Measurements from ENCODE around the gene MYMX. TPM values are rescaled to one million over a fixed set of nuclear protein-coding genes. Genes with fewer than 3 reads are reported as not detected.

Gene MYMX
- total RNA-seq, 2 experiments from 2014 or later: not detected

DNA sequence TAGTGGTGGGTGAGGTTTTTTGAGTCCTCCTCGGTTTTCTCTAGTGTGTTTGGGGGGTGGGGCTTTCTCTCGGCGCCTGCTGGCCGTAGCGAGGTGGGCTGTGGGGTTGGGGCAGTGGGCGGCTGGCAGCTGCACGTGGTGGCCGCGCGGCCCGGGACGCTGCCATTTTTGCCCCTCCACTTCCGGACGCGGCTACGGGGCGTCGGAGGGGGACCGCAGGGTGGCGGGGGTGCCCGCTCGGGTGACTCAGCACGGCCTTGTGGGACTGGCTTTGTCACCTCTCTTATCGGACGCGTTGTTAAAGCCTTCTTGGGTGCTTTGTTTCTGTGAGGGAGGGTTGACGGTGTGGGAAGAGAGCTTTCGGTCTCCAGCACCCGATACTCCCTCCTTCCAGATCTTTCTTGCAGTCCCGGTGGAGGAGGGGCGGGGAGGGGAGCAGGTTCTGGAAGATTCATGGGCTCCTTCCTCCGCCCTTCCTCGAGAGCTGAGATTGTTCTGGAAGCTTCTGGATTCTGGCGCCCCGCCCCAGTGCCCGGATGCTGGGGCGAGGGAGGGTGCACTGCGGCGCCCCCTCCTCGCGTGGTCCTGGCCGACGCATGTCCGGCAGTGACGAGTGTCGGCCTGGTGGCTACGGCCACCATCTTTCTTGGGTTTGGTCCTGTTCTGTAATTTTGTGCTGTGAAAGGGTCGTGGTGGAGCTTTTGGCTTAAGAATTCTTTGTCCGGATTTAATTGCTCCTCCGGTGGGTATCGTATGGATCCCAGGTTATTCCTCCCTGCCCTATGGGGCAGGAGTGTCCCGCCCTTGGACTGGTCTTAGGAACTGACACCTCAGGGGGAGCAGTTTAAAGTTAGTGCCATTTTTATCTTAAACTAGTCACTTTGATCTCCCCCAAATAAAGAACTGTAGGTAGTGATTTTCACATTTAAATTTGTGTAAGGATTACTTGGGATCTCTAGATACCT, 30.9 kb downstream of the MYMX start:
- peaks cover 53% of the 10 kb centered on the region for H3K4me1 Mint-ChIP-seq (ENCODE audit: low read depth)
- H3K9me3 Mint-ChIP-seq: no peaks in the 10 kb centered on the region
- H3K9me3 ChIP-seq (ENCODE audit: control insufficient read depth in 1 of 2, insufficient read depth in 1 of 2, low read length in 2 of 2): no peaks in the 10 kb centered on the region
- H3K4me3 ChIP-seq (ENCODE audit: low read length): peak overlapping the region; percentile 70
- peak overlapping the region; percentile 96 for H3K4me3 Mint-ChIP-seq
- H3K36me3 ChIP-seq (ENCODE audit: insufficient read depth, low read length): peaks cover 44% of the 10 kb centered on the region
- POLR2A ChIA-PET: interaction anchor here (0.8 to 4.6 kb wide), 22 partner anchors 8 to 1521 kb away, joined by 3 to 135 read pairs (median 6); partner anchors contain the start of genes AARS2, CDC5L, GTPBP2 and PEX6
- H3K27me3 Mint-ChIP-seq: peaks cover 5% of the 10 kb centered on the region
- peaks cover 66% of the 10 kb centered on the region for H3K36me3 Mint-ChIP-seq (ENCODE audit: low read depth)
- peak overlapping the region; percentile 93 for H3K27ac Mint-ChIP-seq
- ATAC-seq (ENCODE audit: poor library complexity): peak; percentile 55
- intact Hi-C loops (cut with DNase I, micrococcal nuclease): loop anchor here (1.0 to 2.0 kb wide), 3 partner anchors 10 to 18 kb away; partner anchors contain the start of genes NFKBIE (in 2 of the 2) and SLC35B2 (in 1 of the 2)
- peak overlapping the region; percentile 92 to 98 for H3K27ac ChIP-seq (ENCODE audit: low read depth in 1 of 2, low read length in 2 of 2)
- DNase-seq: peak; percentile 75 to 93 (median 86)
- CTCF ChIA-PET: interaction anchor here (0.6 to 4.1 kb wide), 7 partner anchors 9 to 1137 kb away, joined by 3 to 13 read pairs (median 6); partner anchors contain the start of genes AARS2, NFKBIE, SLC29A1 and SLC35B2
- TF ChIP-seq, protein P1, sequence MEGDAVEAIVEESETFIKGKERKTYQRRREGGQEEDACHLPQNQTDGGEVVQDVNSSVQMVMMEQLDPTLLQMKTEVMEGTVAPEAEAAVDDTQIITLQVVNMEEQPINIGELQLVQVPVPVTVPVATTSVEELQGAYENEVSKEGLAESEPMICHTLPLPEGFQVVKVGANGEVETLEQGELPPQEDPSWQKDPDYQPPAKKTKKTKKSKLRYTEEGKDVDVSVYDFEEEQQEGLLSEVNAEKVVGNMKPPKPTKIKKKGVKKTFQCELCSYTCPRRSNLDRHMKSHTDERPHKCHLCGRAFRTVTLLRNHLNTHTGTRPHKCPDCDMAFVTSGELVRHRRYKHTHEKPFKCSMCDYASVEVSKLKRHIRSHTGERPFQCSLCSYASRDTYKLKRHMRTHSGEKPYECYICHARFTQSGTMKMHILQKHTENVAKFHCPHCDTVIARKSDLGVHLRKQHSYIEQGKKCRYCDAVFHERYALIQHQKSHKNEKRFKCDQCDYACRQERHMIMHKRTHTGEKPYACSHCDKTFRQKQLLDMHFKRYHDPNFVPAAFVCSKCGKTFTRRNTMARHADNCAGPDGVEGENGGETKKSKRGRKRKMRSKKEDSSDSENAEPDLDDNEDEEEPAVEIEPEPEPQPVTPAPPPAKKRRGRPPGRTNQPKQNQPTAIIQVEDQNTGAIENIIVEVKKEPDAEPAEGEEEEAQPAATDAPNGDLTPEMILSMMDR (IDR thresholded peaks at IDR 0.05): no peak
- H3K4me1 ChIP-seq (ENCODE audit: insufficient read depth, low read length): peaks cover 37% of the 10 kb centered on the region
- H3K27me3 ChIP-seq (ENCODE audit: control insufficient read depth in 1 of 2, insufficient read depth in 2 of 2, low read length in 2 of 2): no peaks in the 10 kb centered on the region

DNA sequence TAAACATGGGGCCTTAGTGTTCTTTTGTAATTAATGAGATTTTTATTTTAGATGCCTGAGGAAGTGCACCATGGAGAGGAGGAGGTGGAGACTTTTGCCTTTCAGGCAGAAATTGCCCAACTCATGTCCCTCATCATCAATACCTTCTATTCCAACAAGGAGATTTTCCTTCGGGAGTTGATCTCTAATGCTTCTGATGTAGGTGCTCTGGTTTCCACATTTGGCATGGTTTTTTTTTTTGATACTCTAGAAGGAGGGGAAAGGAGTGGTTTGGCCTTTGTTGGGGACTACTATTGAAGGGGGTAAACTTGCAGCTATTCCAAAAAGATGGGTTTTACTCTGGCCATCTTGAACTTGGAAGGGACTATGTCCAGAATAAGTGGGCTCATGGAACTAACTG, 31.9 kb downstream of the MYMX start:
- ChIA-PET POLR2A (interaction anchor here (2.3 to 4.6 kb wide), 4 partner anchors 7 to 64 kb away, joined by 9 to 135 read pairs (median 26); partner anchors contain the start of genes AARS2 and SLC35B2), CTCF (interaction anchor here (0.6 to 4.1 kb wide), 4 partner anchors 11 to 1136 kb away, joined by 3 to 13 read pairs (median 6); partner anchors contain the start of genes NFKBIE and SLC29A1)
- peak overlapping the region; percentile 93 for H3K27ac Mint-ChIP-seq
- intact Hi-C loops (cut with DNase I, micrococcal nuclease): no loop called here
- TF ChIP-seq, protein P1 (IDR thresholded peaks at IDR 0.05): no peak
- Histone ChIP-seq H3K27ac (ENCODE audit: low read depth in 1 of 2, low read length in 2 of 2) (peak overlapping the region in 1 of 2 donors; percentile 98), H3K9me3 (ENCODE audit: control insufficient read depth in 1 of 2, insufficient read depth in 1 of 2, low read length in 2 of 2) (no peaks in the 10 kb centered on the region), H3K27me3 (ENCODE audit: control insufficient read depth in 1 of 2, insufficient read depth in 2 of 2, low read length in 2 of 2) (no peaks in the 10 kb centered on the region), H3K4me1 (ENCODE audit: insufficient read depth, low read length) (peaks cover 42% of the 10 kb centered on the region), H3K36me3 (ENCODE audit: insufficient read depth, low read length) (peaks cover 54% of the 10 kb centered on the region), H3K4me3 (ENCODE audit: low read length) (peak overlapping the region; percentile 70)
- peaks cover 5% of the 10 kb centered on the region for H3K27me3 Mint-ChIP-seq
- H3K9me3 Mint-ChIP-seq: no peaks in the 10 kb centered on the region
- peak overlapping the region; percentile 96 for H3K4me3 Mint-ChIP-seq
- ATAC-seq (ENCODE audit: poor library complexity) (no peak), DNase-seq (no peak)
- peaks cover 62% of the 10 kb centered on the region for H3K4me1 Mint-ChIP-seq (ENCODE audit: low read depth)
- H3K36me3 Mint-ChIP-seq (ENCODE audit: low read depth): peaks cover 76% of the 10 kb centered on the region

DNA sequence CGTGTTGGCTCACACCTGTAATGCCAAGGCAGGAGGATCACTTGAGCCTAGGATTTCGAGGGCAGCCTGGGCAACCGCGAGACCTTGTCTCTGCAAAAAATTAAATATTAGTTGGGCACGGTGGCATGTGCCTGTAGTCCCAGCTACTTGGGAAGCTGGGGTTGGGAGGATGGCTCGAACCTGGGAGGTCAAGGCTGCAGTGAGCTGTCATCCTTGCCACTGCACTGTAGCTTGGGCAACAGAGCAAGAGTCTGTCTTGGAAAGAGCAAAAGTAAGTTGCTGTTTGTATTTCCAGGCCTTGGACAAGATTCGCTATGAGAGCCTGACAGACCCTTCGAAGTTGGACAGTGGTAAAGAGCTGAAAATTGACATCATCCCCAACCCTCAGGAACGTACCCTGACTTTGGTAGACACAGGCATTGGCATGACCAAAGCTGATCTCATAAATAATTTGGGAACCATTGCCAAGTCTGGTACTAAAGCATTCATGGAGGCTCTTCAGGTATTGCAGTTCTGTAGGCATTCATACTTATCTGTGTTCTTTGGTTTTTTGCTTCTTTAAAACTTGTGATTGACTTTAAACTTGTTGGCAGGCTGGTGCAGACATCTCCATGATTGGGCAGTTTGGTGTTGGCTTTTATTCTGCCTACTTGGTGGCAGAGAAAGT, 32.5 kb downstream of the MYMX start:
- peak overlapping the region; percentile 96 for H3K4me3 Mint-ChIP-seq
- H3K36me3 ChIP-seq (ENCODE audit: insufficient read depth, low read length): peaks cover 60% of the 10 kb centered on the region
- peaks cover 65% of the 10 kb centered on the region for H3K4me1 Mint-ChIP-seq (ENCODE audit: low read depth)
- no peak for DNase-seq
- peak overlapping the region; percentile 93 for H3K27ac Mint-ChIP-seq
- CTCF ChIA-PET: interaction anchor here (4.1 kb wide), 1 partner anchor 11 kb away, joined by 13 read pairs; no protein-coding TSS in a partner anchor
- no peaks in the 10 kb centered on the region for H3K27me3 ChIP-seq (ENCODE audit: control insufficient read depth in 1 of 2, insufficient read depth in 2 of 2, low read length in 2 of 2)
- no peak for ATAC-seq (ENCODE audit: poor library complexity)
- TF ChIP-seq, protein P1 (IDR thresholded peaks at IDR 0.05): no peak
- H3K4me3 ChIP-seq (ENCODE audit: low read length): no peak overlapping the region
- no peaks in the 10 kb centered on the region for H3K9me3 ChIP-seq (ENCODE audit: control insufficient read depth in 1 of 2, insufficient read depth in 1 of 2, low read length in 2 of 2)
- H3K27ac ChIP-seq (ENCODE audit: low read depth in 1 of 2, low read length in 2 of 2): peak overlapping the region in 1 of 2 donors; percentile 29
- H3K4me1 ChIP-seq (ENCODE audit: insufficient read depth, low read length): peaks cover 46% of the 10 kb centered on the region
- peaks cover 82% of the 10 kb centered on the region for H3K36me3 Mint-ChIP-seq (ENCODE audit: low read depth)
- H3K27me3 Mint-ChIP-seq: peaks cover 5% of the 10 kb centered on the region
- intact Hi-C loops (cut with DNase I, micrococcal nuclease): no loop called here
- POLR2A ChIA-PET: no interaction called here
- no peaks in the 10 kb centered on the region for H3K9me3 Mint-ChIP-seq

Measured in CD4-positive, alpha-beta T cell (primary cell).